ENCODE measurements around the gene RTP5. TPM values are rescaled to one million over a fixed set of nuclear protein-coding genes. Genes with fewer than 3 reads are reported as not detected.

Gene RTP5
- total RNA-seq: not detected in 2 replicates

DNA sequence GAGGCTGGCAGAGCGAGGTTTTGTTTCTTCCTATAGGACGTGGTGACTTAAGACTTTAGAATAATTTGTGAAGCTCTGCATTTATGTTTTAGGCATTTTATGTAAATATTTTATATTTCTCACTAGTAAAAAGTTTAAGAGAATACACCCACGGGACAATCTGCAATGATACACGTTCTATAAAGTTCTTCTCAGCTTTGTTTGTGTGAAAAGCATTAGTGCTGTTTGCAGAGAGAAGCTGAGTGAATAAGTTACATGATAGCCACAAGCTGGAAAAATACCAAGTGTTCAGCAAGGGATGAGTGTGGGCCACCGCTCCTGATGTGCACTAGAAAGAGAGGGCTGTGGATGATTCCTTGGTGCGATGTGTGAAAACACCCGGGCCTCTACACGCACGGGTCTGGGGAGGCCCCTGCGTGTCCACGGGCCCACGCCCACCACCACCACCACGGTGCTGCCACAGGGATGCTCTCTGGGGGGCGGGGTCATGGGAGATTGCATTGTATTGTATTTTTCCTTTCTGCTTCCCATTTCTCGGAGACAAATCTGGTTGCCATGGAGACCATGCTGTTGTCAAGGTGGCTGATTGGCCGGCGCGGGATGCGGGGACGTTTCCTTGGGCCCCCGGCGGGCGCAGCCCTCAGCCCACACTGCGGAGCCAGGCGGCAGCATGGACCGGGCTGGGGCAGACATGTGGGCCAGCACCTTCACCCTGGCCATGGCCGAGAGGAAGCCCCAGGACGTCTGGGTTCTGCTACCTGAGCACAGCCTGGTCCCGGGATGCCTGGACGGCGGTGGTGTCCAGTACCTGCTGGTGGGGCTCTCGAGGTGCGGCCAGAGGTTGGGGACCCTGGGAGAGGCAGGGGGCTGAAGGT lies at the start of gene RTP5:
RTP5 (plus strand) TSS at position 643 of the 875 bp plus-strand sequence; CDS start at position 671, 28 bp downstream.

GRCh38 chr2:241858206-241859016 lies 11.1 kb upstream of the RTP5 start, which contains the start of gene PDCD1:
Gene PDCD1, minus strand, starts transcription at chr2:241858894. Its CDS starts 56 bp downstream, at chr2:241858838.

Other genes starting within 250 kb of the RTP5 start
- gene THAP4, start 232.6 kb upstream of the RTP5 start, total RNA-seq: 31.9 and 36.4 TPM in 2 replicates
- 30.8 and 121 TPM in 2 replicates for gene ATG4B, start 232.0 kb upstream of the RTP5 start, total RNA-seq
- gene DTYMK, start 182.9 kb upstream of the RTP5 start, total RNA-seq: 22.0 and 42.3 TPM in 2 replicates
- 16.4 and 28.6 TPM in 2 replicates for gene ING5, start 167.7 kb upstream of the RTP5 start, total RNA-seq
- gene D2HGDH, start 135.1 kb upstream of the RTP5 start, total RNA-seq: 10.7 and 15.9 TPM in 2 replicates
- gene GAL3ST2, start 92.9 kb upstream of the RTP5 start, total RNA-seq: not detected in 2 replicates
- not detected in 2 replicates for gene NEU4, start 60.5 kb upstream of the RTP5 start, total RNA-seq
- gene PDCD1, start 10.8 kb upstream of the RTP5 start, total RNA-seq: not detected in 2 replicates

All from bladder microvascular endothelial cell (primary cell).